Measurements from ENCODE around the gene IQSEC1. TPM values are rescaled to one million over a fixed set of nuclear protein-coding genes. Genes with fewer than 3 reads are reported as not detected.

The IQSEC1 gene
- total and polyA plus RNA-seq, 9 of the 15 experiments (the other 6 are each of a cell fraction or from before 2014, with no cell fraction given), result 0.56 to 39.0 (median 6.8) TPM

GRCh38 chr3:13095408-13095937, 22.2 kb upstream of the IQSEC1 start:
- Histone ChIP-seq H3K9me3 (replicated peaks; ENCODE audit: control insufficient read depth, insufficient read depth, low read depth, low read length) (no peaks in the 10 kb centered on the region), H2AFZ (ENCODE audit: low read depth, low read length) (no peak overlapping the region), H3K27me3 (ENCODE audit: control insufficient read depth in 2 of 2, insufficient read depth in 2 of 2, low read length in 2 of 2) (peaks cover 44 to 74% of the 10 kb centered on the region in 2 experiments; a peak in 4 of 5 replicates), H3K27ac (ENCODE audit: extremely low read depth, low read depth, low read length) (no peak overlapping the region), H3K4me1 (replicated peaks in 1 of 2; ENCODE audit: control insufficient read depth in 2 of 2, insufficient read depth in 2 of 2, low read length in 2 of 2) (peaks cover 2 to 14% of the 10 kb centered on the region in 2 experiments; a peak in 3 of 5 replicates), H3K36me3 (ENCODE audit: control insufficient read depth, insufficient read depth, low read length) (no peaks in the 10 kb centered on the region), H3K79me2 (ENCODE audit: control insufficient read depth, insufficient read depth, low read length) (no peaks in the 10 kb centered on the region), H3K9ac (ENCODE audit: insufficient read depth in 1 of 2, low read depth in 2 of 2, low read length in 2 of 2) (0 out of 4 replicates have a peak overlapping the region, but pooled peaks of 1 of the 2 experiments have one; percentile 12), H3K9me1 (ENCODE audit: control insufficient read depth, insufficient read depth, low read length) (peaks cover 4% of the 10 kb centered on the region), H4K20me1 (replicated peaks; ENCODE audit: control insufficient read depth, insufficient read depth, low read length) (0 out of 2 replicates have a peak, but pooled peaks cover 21% of the 10 kb centered on the region), H3K4me2 (ENCODE audit: insufficient read depth, low read length) (no peak overlapping the region), H3K4me3 (no peak overlapping the region)
- ChIA-PET POLR2A (interaction anchor here (0.6 to 1.2 kb wide), 3 partner anchors 12 to 186 kb away, joined by 3 to 6 read pairs (median 4); no protein-coding TSS in a partner anchor), CTCF (ENCODE audit: low intra/inter-chr PET ratio) (no interaction called here)
- in situ Hi-C loops (cut with MboI), result loop anchor here (10.0 kb wide), 1 partner anchor 549 kb away; no protein-coding TSS in a partner anchor
- ATAC-seq, result no peak
- intact Hi-C loops (cut with micrococcal nuclease), result loop anchor here (10.0 kb wide), 1 partner anchor 99 kb away; no protein-coding TSS in a partner anchor
- no TSS peak for BruUV-seq (replicated peaks)
- DNase-seq (ENCODE audit: extremely low read depth in 1 of 4, low spot score in 3 of 4), result no peak
- no peak for FAIRE-seq
- 2% methylated on average over 21 of the region's 21 CpGs for WGBS (ENCODE audit: insufficient coverage, low coverage, missing lambda C conversion rate)
- TF ChIP-seq U2AF2 (optimal IDR thresholded peaks at IDR 0.05; ENCODE audit: low read depth, low read length), result no peak
- TF ChIP-seq REST (IDR thresholded peaks at IDR 0.05; ENCODE audit: borderline replicate concordance), result peak; percentile 67
- no peak for TF ChIP-seq REST (CRISPR knock-in tag; IDR thresholded peaks at IDR 0.05; ENCODE audit: low read depth)
- TF ChIP-seq SPI1 (IDR thresholded peaks at IDR 0.05; ENCODE audit: borderline replicate concordance, low read depth, low read length), result 0 out of 2 replicates have a peak, but pooled peaks have one; percentile 9
